Activated CD8-positive, alpha-beta memory T cell treated with anti-CD3 and anti-CD28 coated beads, Interleukin-2, amount 50 U/mL, for 48 hours (primary cell): ENCODE results near the gene TRIO.

Experiments
- DNase-seq: peaks from one replicate; pipeline ENCODE4 v3.0.0-alpha.2; 2020

Gene TRIO

GRCh38 chr5:14270209-14270702, 127.1 kb downstream of the TRIO start:
- DNase-seq: no peak

GRCh38 chr5:14272548-14273205, 129.5 kb downstream of the TRIO start:
- DNase-seq: no peak

GRCh38 chr5:14273207-14273767, 130.1 kb downstream of the TRIO start:
- DNase-seq: no peak

GRCh38 chr5:14276380-14276779, 133.2 kb downstream of the TRIO start:
- DNase-seq: no peak

- no peak for DNase-seq
Measured at GRCh38 chr5:14277385-14278320, 134.5 kb downstream of the TRIO start.

- no peak for DNase-seq
Measured at GRCh38 chr5:14280294-14280854, 137.2 kb downstream of the TRIO start.

GRCh38 chr5:14281746-14282181, 138.6 kb downstream of the TRIO start:
- DNase-seq: no peak

GRCh38 chr5:14283139-14283538, 140.0 kb downstream of the TRIO start:
- no peak for DNase-seq

- DNase-seq: no peak
Measured at GRCh38 chr5:14284392-14285148, 141.4 kb downstream of the TRIO start.

GRCh38 chr5:14286007-14286406, 142.9 kb downstream of the TRIO start:
- DNase-seq: no peak

GRCh38 chr5:14286574-14287421, 143.7 kb downstream of the TRIO start:
- no peak for DNase-seq

GRCh38 chr5:14292766-14293658, 149.9 kb downstream of the TRIO start:
- no peak for DNase-seq

- no peak for DNase-seq
Measured at GRCh38 chr5:14295610-14296009, 152.5 kb downstream of the TRIO start.

- no peak for DNase-seq
Measured at GRCh38 chr5:14296533-14297331, 153.6 kb downstream of the TRIO start.

- DNase-seq: no peak
Measured at GRCh38 chr5:14297697-14298096, 154.6 kb downstream of the TRIO start.

- no peak for DNase-seq
Measured at GRCh38 chr5:14298126-14298847, 155.1 kb downstream of the TRIO start.

- DNase-seq: no peak
Measured at GRCh38 chr5:14299666-14300065, 156.5 kb downstream of the TRIO start.

GRCh38 chr5:14301186-14301585, 158.0 kb downstream of the TRIO start:
- no peak for DNase-seq

GRCh38 chr5:14302330-14302729, 159.2 kb downstream of the TRIO start:
- DNase-seq: no peak
